GM12878 (cell line): ENCODE measurements around the gene WNT9A. TPM values are rescaled to one million over a fixed set of nuclear protein-coding genes. Genes with fewer than 3 reads are reported as not detected.
A peak's percentile ranks its signal among the peaks of the same experiment; 100 is the strongest.

Source experiments
- BCL11A ChIP-seq: IDR thresholded peaks from 2 replicates; pipeline ENCODE4 v1.6.1; 2011; ENCODE audit warnings: low read depth, low read length
- BMI1 ChIP-seq: fragments of 450-650 bp; IDR thresholded peaks from 2 replicates; pipeline ENCODE4 v1.6.1; 2016; ENCODE audit warnings: mild to moderate bottlenecking, moderate library complexity, borderline replicate concordance
- BRCA1 ChIP-seq: IDR thresholded peaks from 2 replicates; pipeline ENCODE4 v1.6.1; 2011; ENCODE audit warnings: low read depth, low read length, improper control_type of control experiment
- GABPA ChIP-seq: IDR thresholded peaks from 2 replicates; pipeline ENCODE4 v1.6.1; 2014; ENCODE audit warnings: antibody characterized with exemption, low read depth, mild to moderate bottlenecking, inconsistent platforms
- POU2F2 ChIP-seq: IDR thresholded peaks from 3 replicates; pipeline ENCODE4 v1.6.1; 2011; ENCODE audit warnings: low read depth, mild to moderate bottlenecking, low read length, borderline replicate concordance
- RAD21 ChIP-seq: IDR thresholded peaks from 2 replicates; pipeline ENCODE4 v1.6.1; 2011; ENCODE audit warnings: mild to moderate bottlenecking, low read depth, low read length, moderate library complexity; ENCODE audit not compliant: insufficient read depth
- STAT3 ChIP-seq: IDR thresholded peaks from 2 replicates; pipeline ENCODE4 v1.6.1; 2011; ENCODE audit warnings: low read depth, low read length, improper control_type of control experiment
- SUZ12 ChIP-seq: fragments of 200-600 bp; sonication (generic); IDR thresholded peaks from one replicate; pipeline ENCODE4 v1.6.1; 2018; ENCODE audit warnings: antibody characterized with exemption, mild to moderate bottlenecking; ENCODE audit not compliant: unreplicated experiment
- TARDBP ChIP-seq: IDR thresholded peaks from 2 replicates; pipeline ENCODE4 v1.6.1; 2016; ENCODE audit warnings: borderline replicate concordance
- ZNF24 ChIP-seq: fragments of 450-650 bp; IDR thresholded peaks from 2 replicates; pipeline ENCODE4 v1.6.1; 2017; ENCODE audit warnings: antibody characterized with exemption, mild to moderate bottlenecking
- polyA plus RNA-seq, 11 experiments: library from polyadenylated mRNA; depleted of rRNA in 4 of 11; unstranded in 6 of 11; stranded (reverse) in 5 of 11; fragments of >200 nt; fragmentation: Nextera tagmentation in 4 of 11; fragmentation: Illumina TruSeq in 1 of 11; extraction: Ambion mirVana in 4 of 11; extraction: Trizol in 1 of 11; gene quantifications; 1 replicate in 1 of 11; 2 replicates in 10 of 11; pipeline versions ENCODE4 v1.2.1 to v1.2.3, GENCODE V29; 2011 to 2016; ENCODE audit warnings: inconsistent platforms in 2 of 11, missing spikeins in 2 of 11, low read depth in 1 of 11
- total RNA-seq, 4 experiments: library from RNA; depleted of rRNA in 3 of 4; stranded (reverse); fragments of >200 nt in 3 of 4; fragmentation: Illumina TruSeq in 1 of 4; extraction: Trizol in 1 of 4; gene quantifications; 2 replicates each; pipeline versions ENCODE4 v1.2.1 to v1.2.3, GENCODE V29; 2013 to 2021
- TF ChIP-seq, protein P1 (sequence below): fragments of 450-650 bp; formaldehyde crosslinking; IDR thresholded peaks from 2 replicates; pipeline ENCODE4 v1.4.0; 2022; ENCODE audit warnings: mild to moderate bottlenecking, moderate library complexity

The WNT9A gene
- total and polyA plus RNA-seq, 10 of the 15 experiments (the other 5 are each of a cell fraction or from before 2014, with no cell fraction given) = not detected

DNA sequence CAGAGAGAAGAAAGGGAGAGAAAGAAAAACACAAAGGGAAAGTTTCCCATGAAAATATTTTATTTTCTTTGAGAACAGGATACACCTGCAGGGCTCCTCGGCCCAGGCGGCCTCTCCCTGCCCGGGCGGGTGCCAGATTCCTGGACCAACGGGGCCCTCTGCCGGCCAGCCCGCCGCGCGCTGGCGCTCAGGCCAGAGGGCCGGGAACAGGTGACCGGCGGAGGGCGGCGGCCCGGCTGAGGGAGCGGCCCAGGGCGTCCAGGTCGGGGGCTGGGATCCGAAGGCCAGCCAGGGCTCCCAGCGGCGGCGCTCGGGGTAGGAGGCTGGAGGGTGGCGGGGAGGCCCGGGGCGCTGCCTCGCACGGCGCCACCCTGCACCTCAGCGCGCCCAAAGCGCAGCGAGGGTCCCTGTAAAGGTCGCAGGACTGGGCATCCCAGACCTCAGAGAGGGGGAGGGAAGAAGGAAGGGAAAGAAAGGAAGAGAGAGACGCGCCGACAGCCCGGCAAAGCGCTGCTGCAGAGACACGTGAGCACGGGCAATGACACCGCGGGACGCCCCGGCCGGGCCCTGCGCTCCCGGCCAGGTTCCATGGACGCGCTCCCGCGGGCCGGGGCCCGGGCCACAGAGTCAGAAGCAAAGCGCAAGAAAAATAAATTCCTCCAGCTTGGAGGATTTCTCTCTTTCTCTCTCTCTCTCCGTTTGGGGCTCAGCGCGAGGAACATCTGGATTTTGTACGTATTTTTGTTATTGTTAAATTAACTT is 927 bp downstream of the WNT9A start (continued):
- TF ChIP-seq POU2F2 = no peak
- peak; percentile 72 for TF ChIP-seq RAD21
- no peak for TF ChIP-seq STAT3
- no peak for TF ChIP-seq BRCA1
- TF ChIP-seq TARDBP = no peak
- peak; percentile 25 for TF ChIP-seq SUZ12
- TF ChIP-seq GABPA = no peak
- TF ChIP-seq ZNF24 = no peak
- no peak for TF ChIP-seq BCL11A
- TF ChIP-seq, protein P1, sequence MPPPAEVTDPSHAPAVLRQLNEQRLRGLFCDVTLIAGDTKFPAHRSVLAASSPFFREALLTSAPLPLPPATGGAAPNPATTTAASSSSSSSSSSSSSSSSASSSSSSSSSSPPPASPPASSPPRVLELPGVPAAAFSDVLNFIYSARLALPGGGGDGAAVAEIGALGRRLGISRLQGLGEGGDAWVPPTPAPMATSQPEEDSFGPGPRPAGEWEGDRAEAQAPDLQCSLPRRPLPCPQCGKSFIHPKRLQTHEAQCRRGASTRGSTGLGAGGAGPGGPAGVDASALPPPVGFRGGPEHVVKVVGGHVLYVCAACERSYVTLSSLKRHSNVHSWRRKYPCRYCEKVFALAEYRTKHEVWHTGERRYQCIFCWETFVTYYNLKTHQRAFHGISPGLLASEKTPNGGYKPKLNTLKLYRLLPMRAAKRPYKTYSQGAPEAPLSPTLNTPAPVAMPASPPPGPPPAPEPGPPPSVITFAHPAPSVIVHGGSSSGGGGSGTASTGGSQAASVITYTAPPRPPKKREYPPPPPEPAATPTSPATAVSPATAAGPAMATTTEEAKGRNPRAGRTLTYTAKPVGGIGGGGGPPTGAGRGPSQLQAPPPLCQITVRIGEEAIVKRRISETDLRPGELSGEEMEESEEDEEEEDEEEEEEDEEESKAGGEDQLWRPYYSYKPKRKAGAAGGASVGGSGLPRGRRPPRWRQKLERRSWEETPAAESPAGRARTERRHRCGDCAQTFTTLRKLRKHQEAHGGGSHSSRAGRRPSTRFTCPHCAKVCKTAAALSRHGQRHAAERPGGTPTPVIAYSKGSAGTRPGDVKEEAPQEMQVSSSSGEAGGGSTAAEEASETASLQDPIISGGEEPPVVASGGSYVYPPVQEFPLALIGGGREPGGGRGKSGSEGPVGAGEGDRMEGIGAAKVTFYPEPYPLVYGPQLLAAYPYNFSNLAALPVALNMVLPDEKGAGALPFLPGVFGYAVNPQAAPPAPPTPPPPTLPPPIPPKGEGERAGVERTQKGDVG (CRISPR knock-in tag) = no peak
- no peak for TF ChIP-seq BMI1
- TF ChIP-seq, all 136 proteins: peak for 4
